Measurements from ENCODE around the gene BCAM. TPM values are rescaled to one million over a fixed set of nuclear protein-coding genes. Genes with fewer than 3 reads are reported as not detected.
A peak's percentile ranks its signal among the peaks of the same experiment; 100 is the strongest.

Gene BCAM
- total and polyA plus RNA-seq, 2 donors (not counting 1 experiment from before 2014, with no cell fraction given), result 12.2 to 20.3 TPM

DNA sequence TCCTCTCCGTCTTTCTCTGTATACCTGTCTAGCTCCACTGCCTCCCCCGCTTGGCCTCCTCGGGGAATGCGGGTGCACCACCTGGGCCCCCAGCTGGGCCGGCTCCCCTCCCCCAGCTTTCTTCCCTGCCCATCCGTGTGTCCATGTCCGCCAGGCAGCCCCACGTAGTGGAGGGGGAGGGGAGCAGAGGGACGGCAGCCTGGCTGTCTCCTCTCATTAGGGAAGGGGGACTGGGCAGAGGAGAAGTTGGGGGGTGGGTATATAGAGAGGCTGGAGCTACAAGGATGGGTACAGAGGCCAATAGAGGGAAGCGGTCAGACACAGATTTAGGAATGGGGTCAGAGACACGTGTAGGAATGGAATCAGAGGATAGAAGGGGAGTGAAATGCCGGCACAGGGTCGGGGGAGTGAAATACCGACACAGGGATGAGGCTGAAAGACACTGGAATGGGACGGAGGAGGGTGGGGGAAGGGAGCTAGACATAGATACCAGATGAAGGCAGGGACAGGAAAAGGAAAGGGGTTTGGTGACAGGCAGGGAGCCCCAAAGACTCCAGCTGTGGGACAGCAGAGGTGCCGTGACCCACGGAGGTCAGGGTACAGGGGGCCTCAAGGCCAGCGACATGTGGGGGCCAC, 40.0 kb downstream of the BCAM start:
- Histone ChIP-seq H2AFZ (ENCODE audit: low read length) (no peak overlapping the region), H3K9ac (ENCODE audit: insufficient read depth, low read length) (peak overlapping the region; percentile 99), H3K79me2 (ENCODE audit: control insufficient read depth, insufficient read depth, low read length) (peaks cover 69% of the 10 kb centered on the region), H3K4me3 (replicated peaks in 1 of 4; ENCODE audit: control extremely low read depth in 1 of 4, insufficient read depth in 1 of 4, low read depth in 3 of 4, low read length in 4 of 4) (peak overlapping the region; percentile 85 to 98 (median 92)), H3K4me1 (ENCODE audit: control insufficient read depth, extremely low read depth, insufficient read depth, low read length) (peaks cover 7% of the 10 kb centered on the region), H3K27me3 (ENCODE audit: control insufficient read depth, insufficient read depth, low read length) (no peaks in the 10 kb centered on the region), H4K20me1 (ENCODE audit: control insufficient read depth, extremely low read depth, insufficient read depth, low read length) (no peaks in the 10 kb centered on the region), H3K27ac (ENCODE audit: insufficient read depth, low read length) (peak overlapping the region; percentile 90), H3K4me2 (ENCODE audit: extremely low read depth, insufficient read depth, low read length) (peak overlapping the region; percentile 99), H3K9me3 (ENCODE audit: control insufficient read depth, insufficient read depth, low read depth, low read length) (no peaks in the 10 kb centered on the region), H3K36me3 (ENCODE audit: control insufficient read depth, insufficient read depth, low read length) (peaks cover 4% of the 10 kb centered on the region)
- TF ChIP-seq EZH2 (IDR thresholded peaks at IDR 0.05; ENCODE audit: low read length, missing control alignments), result no peak
- TF ChIP-seq, protein P1, sequence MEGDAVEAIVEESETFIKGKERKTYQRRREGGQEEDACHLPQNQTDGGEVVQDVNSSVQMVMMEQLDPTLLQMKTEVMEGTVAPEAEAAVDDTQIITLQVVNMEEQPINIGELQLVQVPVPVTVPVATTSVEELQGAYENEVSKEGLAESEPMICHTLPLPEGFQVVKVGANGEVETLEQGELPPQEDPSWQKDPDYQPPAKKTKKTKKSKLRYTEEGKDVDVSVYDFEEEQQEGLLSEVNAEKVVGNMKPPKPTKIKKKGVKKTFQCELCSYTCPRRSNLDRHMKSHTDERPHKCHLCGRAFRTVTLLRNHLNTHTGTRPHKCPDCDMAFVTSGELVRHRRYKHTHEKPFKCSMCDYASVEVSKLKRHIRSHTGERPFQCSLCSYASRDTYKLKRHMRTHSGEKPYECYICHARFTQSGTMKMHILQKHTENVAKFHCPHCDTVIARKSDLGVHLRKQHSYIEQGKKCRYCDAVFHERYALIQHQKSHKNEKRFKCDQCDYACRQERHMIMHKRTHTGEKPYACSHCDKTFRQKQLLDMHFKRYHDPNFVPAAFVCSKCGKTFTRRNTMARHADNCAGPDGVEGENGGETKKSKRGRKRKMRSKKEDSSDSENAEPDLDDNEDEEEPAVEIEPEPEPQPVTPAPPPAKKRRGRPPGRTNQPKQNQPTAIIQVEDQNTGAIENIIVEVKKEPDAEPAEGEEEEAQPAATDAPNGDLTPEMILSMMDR (conservative IDR thresholded peaks at IDR 0.05 in 1 of 2, IDR thresholded peaks at IDR 0.05 in 1 of 2; ENCODE audit: low read depth in 1 of 2, low read length in 2 of 2), result no peak
- DNase-seq (ENCODE audit: low read depth in 2 of 2), result no peak

DNA sequence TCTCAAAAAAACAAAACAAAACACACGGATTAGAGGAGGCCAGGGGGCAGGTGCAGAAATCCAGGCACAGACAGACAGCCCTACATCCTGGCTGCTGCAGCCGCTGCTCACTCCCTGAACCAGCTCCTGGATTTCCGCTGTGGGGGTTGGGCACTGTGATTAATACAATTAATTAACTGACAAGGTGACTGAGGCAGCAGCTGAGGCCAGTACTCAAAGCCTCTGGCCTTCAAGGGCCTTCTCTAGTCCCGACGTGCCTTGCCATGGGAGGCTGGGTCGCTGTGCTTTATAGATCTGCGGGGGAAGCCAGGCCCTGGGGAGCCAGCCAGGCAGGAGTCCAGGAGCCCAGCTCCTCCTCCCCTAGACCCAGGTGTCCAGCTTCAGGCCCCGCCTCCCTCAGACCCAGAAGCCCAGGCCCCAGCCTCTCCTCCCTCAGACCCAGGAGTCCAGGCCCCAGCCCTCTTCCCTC, 41.8 kb downstream of the BCAM start:
- Histone ChIP-seq H2AFZ (ENCODE audit: low read length) (no peak overlapping the region), H3K79me2 (ENCODE audit: control insufficient read depth, insufficient read depth, low read length) (peaks cover 76% of the 10 kb centered on the region), H3K4me1 (ENCODE audit: control insufficient read depth, extremely low read depth, insufficient read depth, low read length) (peaks cover 3% of the 10 kb centered on the region), H3K4me3 (replicated peaks in 1 of 4; ENCODE audit: control extremely low read depth in 1 of 4, insufficient read depth in 1 of 4, low read depth in 3 of 4, low read length in 4 of 4) (no peak overlapping the region), H3K36me3 (ENCODE audit: control insufficient read depth, insufficient read depth, low read length) (peaks cover 4% of the 10 kb centered on the region), H3K27ac (ENCODE audit: insufficient read depth, low read length) (no peak overlapping the region), H3K9ac (ENCODE audit: insufficient read depth, low read length) (no peak overlapping the region), H4K20me1 (ENCODE audit: control insufficient read depth, extremely low read depth, insufficient read depth, low read length) (peaks cover 2% of the 10 kb centered on the region), H3K9me3 (ENCODE audit: control insufficient read depth, insufficient read depth, low read depth, low read length) (no peaks in the 10 kb centered on the region), H3K27me3 (ENCODE audit: control insufficient read depth, insufficient read depth, low read length) (no peaks in the 10 kb centered on the region), H3K4me2 (ENCODE audit: extremely low read depth, insufficient read depth, low read length) (no peak overlapping the region)
- no peak for TF ChIP-seq EZH2 (IDR thresholded peaks at IDR 0.05; ENCODE audit: low read length, missing control alignments)
- TF ChIP-seq, protein P1 (conservative IDR thresholded peaks at IDR 0.05 in 1 of 2, IDR thresholded peaks at IDR 0.05 in 1 of 2; ENCODE audit: low read depth in 1 of 2, low read length in 2 of 2), result no peak
- DNase-seq (ENCODE audit: low read depth in 2 of 2), result no peak

- H2AFZ ChIP-seq (ENCODE audit: low read length), result no peak overlapping the region
- no peak for DNase-seq (ENCODE audit: low read depth in 2 of 2)
- no peak overlapping the region for H3K27ac ChIP-seq (ENCODE audit: insufficient read depth, low read length)
- no peak overlapping the region for H3K4me3 ChIP-seq (replicated peaks in 1 of 4; ENCODE audit: control extremely low read depth in 1 of 4, insufficient read depth in 1 of 4, low read depth in 3 of 4, low read length in 4 of 4)
- H3K4me2 ChIP-seq (ENCODE audit: extremely low read depth, insufficient read depth, low read length), result no peak overlapping the region
- peaks cover 3% of the 10 kb centered on the region for H3K4me1 ChIP-seq (ENCODE audit: control insufficient read depth, extremely low read depth, insufficient read depth, low read length)
- no peaks in the 10 kb centered on the region for H3K9me3 ChIP-seq (ENCODE audit: control insufficient read depth, insufficient read depth, low read depth, low read length)
- peaks cover 3% of the 10 kb centered on the region for H4K20me1 ChIP-seq (ENCODE audit: control insufficient read depth, extremely low read depth, insufficient read depth, low read length)
- no peak for TF ChIP-seq EZH2 (IDR thresholded peaks at IDR 0.05; ENCODE audit: low read length, missing control alignments)
- TF ChIP-seq, protein P1 (conservative IDR thresholded peaks at IDR 0.05 in 1 of 2, IDR thresholded peaks at IDR 0.05 in 1 of 2; ENCODE audit: low read depth in 1 of 2, low read length in 2 of 2), result no peak
- H3K36me3 ChIP-seq (ENCODE audit: control insufficient read depth, insufficient read depth, low read length), result peaks cover 4% of the 10 kb centered on the region
- no peaks in the 10 kb centered on the region for H3K27me3 ChIP-seq (ENCODE audit: control insufficient read depth, insufficient read depth, low read length)
- no peak overlapping the region for H3K9ac ChIP-seq (ENCODE audit: insufficient read depth, low read length)
- peaks cover 77% of the 10 kb centered on the region for H3K79me2 ChIP-seq (ENCODE audit: control insufficient read depth, insufficient read depth, low read length)
These were observed 42.5 kb downstream of the BCAM start for GRCh38 chr19:44851427-44851826.
